Stomach smooth muscle (tissue), 2 donors: Measurements from ENCODE around the gene DYRK1A.

Experiments used
- H3K27ac ChIP-seq: one replicate; pipeline ENCODE4 v1.7.0; 2013; ENCODE audit warnings: mild to moderate bottlenecking, low read length, inconsistent platforms
- H3K27me3 ChIP-seq, 2 donors: one replicate each; pipeline ENCODE4 v1.7.0; 2013; ENCODE audit warnings: low read length in 2 of 2; ENCODE audit not compliant: insufficient read depth in 2 of 2, control insufficient read depth in 1 of 2
- H3K36me3 ChIP-seq, 2 donors: one replicate each; pipeline ENCODE4 v1.7.0; 2013; ENCODE audit warnings: low read length in 2 of 2; ENCODE audit not compliant: control insufficient read depth in 2 of 2, insufficient read depth in 2 of 2
- H3K4me1 ChIP-seq: one replicate; pipeline ENCODE4 v1.7.0; 2013; ENCODE audit warnings: low read length; ENCODE audit not compliant: control insufficient read depth, insufficient read depth
- H3K4me3 ChIP-seq, 2 donors: one replicate each; pipeline ENCODE4 v1.7.0; 2013; ENCODE audit warnings: low read length in 2 of 2
- H3K9ac ChIP-seq, 2 donors: one replicate each; pipeline ENCODE4 v1.7.0; 2013; ENCODE audit warnings: low read length in 2 of 2, mild to moderate bottlenecking in 1 of 2
- H3K9me3 ChIP-seq, 2 donors: one replicate each; pipeline ENCODE4 v1.7.0; 2013; ENCODE audit warnings: low read length in 2 of 2; ENCODE audit not compliant: control insufficient read depth in 2 of 2
- donor health status: healthy.
- donor health status: Pancreatic carcinoma.

The DYRK1A gene

DNA sequence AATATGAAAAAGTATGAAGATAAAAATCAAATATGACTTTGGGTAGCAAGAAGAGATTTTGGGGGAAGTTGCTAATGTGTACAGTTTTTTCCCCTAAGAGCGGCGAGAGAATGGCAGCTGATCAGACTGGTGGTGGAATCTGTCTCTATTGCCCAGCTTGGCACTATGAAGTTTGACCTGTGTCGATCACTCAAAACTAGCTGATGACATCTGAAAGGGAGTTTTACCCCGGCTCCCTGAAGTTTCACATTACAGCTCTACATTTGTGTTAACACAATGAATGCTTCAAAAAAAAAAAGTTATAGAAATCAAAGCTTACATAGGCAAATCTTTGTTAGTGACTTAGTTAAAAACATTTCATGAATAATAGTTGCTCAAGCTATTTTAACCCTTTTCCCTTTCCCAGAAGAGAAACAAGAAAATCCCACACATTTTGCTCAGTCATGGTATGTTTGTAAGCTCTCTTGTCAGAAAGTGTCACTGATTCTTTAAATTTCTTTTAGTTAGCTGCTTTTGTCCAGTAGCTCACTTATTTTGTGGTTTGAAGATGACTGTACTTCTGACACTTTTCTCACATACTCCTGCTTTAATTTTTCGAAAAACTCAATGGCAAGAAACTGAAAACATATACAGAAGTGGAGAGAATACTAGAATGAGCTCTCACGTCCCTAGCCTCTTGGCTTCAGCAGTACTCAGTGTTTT, 41.3 kb downstream of the DYRK1A start:
- H3K27me3 ChIP-seq, result no peaks in the 10 kb centered on the region
- H3K27ac ChIP-seq, result no peak overlapping the region

GRCh38 chr21:37408464-37409193, 42.1 kb downstream of the DYRK1A start:
- no peak overlapping the region for H3K27ac ChIP-seq
- no peak overlapping the region for H3K4me3 ChIP-seq
- no peaks in the 10 kb centered on the region for H3K27me3 ChIP-seq
- no peaks in the 10 kb centered on the region for H3K9me3 ChIP-seq
- peaks cover 7% of the 10 kb centered on the region for H3K4me1 ChIP-seq
- no peak overlapping the region for H3K9ac ChIP-seq
- no peaks in the 10 kb centered on the region for H3K36me3 ChIP-seq

More for the DNA sequence above, 41.3 kb downstream of the DYRK1A start:
- Histone ChIP-seq H3K9ac (no peak overlapping the region), H3K4me3 (no peak overlapping the region), H3K9me3 (no peaks in the 10 kb centered on the region), H3K36me3 (no peaks in the 10 kb centered on the region), H3K4me1 (peaks cover 7% of the 10 kb centered on the region)

DNA sequence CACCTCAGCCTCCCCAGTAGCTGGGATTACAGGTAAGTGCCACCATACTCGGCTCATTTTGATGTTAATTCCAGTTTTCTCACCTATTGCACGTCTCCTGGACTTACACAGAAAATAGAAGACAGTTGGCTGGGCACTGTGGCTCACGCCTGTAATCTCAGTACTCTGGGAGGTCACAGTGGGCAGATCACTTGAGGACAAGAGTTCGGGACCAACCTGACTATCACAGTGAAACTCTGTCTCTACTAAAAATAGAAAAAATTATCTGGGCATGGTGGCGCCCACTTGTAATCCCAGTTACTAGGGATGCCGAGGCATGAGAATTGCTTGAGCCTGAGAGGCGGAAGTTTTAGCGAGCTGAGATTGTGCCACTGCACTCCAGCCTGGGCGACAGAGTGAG, 44.1 kb downstream of the DYRK1A start:
- Histone ChIP-seq H3K4me3 (no peak overlapping the region), H3K27me3 (no peaks in the 10 kb centered on the region), H3K36me3 (no peaks in the 10 kb centered on the region), H3K4me1 (peaks cover 5% of the 10 kb centered on the region), H3K9me3 (no peaks in the 10 kb centered on the region), H3K9ac (no peak overlapping the region), H3K27ac (no peak overlapping the region)

DNA sequence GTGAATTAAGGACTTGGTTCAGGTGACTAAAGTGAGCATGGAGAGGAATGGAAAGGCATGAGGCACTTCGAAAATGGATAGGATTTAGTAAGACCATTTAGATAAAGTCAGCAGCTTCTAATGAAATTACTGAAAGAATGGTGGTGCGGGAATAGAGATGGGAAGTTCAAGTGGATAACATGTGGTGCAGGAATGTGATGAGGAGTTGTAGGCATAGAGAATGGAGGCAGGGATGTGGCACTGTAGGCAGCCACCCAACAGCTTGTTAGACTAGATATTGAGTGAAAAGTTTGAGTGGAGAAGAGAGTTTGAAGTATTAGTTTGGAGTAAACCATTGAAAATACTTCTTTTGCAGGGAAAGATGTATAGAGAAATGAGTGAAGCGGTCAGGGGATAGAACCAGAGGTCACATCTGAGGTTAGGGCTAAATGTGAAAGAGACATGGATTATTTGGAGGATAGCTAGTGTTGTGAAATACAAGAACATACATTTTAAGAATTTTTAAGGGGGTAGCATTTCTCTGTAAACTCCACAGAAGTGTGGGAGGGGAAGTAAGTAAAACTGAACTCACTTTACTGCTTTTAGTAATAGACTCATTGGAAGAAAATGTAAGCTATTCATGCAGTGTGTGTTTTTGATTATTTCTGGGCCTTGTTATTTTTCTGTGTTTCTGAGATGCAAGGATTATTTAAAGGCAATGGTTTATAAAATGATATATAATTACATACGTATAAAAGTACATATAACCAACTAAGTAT, 46.2 kb downstream of the DYRK1A start:
- H3K27ac ChIP-seq, result no peak overlapping the region
- H3K9me3 ChIP-seq, result no peaks in the 10 kb centered on the region
- H3K4me3 ChIP-seq, result no peak overlapping the region
- no peaks in the 10 kb centered on the region for H3K36me3 ChIP-seq
- no peak overlapping the region for H3K9ac ChIP-seq
- H3K27me3 ChIP-seq, result no peaks in the 10 kb centered on the region
- H3K4me1 ChIP-seq, result peaks cover 5% of the 10 kb centered on the region

DNA sequence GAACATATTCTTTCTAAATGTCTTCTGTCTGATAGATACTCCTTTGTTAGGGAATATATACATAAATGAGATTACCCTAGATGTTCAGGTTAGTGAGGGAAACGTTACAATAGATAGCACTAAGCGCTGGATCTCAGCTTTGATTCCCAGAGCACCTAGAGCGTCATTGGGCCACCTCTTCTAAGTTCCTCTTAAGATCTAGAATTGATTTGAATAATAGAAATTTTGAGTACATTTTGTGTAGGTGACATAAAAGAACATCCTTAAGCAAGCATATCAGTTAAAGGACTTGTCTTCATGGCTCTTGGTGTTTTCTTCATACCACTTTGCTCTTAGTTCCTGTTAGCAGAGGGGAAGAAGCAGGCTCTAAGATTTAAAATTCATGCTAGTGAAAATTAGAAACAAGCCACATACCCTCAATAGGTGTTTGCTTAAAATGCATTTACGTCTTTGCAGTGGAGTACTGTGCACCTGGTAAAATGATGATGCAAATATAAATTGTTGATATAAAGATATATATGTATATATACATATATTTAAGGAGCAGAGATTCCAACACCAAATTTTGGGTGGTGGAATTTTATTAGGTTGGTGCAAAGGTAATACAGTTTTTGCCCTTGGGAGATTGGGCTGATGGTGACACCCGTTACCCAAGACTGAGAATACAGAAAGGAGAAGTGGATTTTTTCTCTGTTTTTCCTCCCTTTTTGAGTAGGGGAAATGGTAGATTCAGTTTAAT, 47.1 kb downstream of the DYRK1A start:
- peaks cover 5% of the 10 kb centered on the region for H3K4me1 ChIP-seq
- no peaks in the 10 kb centered on the region for H3K27me3 ChIP-seq
- H3K4me3 ChIP-seq, result no peak overlapping the region
- no peaks in the 10 kb centered on the region for H3K9me3 ChIP-seq
- no peak overlapping the region for H3K9ac ChIP-seq
- no peak overlapping the region for H3K27ac ChIP-seq
- H3K36me3 ChIP-seq, result no peaks in the 10 kb centered on the region

DNA sequence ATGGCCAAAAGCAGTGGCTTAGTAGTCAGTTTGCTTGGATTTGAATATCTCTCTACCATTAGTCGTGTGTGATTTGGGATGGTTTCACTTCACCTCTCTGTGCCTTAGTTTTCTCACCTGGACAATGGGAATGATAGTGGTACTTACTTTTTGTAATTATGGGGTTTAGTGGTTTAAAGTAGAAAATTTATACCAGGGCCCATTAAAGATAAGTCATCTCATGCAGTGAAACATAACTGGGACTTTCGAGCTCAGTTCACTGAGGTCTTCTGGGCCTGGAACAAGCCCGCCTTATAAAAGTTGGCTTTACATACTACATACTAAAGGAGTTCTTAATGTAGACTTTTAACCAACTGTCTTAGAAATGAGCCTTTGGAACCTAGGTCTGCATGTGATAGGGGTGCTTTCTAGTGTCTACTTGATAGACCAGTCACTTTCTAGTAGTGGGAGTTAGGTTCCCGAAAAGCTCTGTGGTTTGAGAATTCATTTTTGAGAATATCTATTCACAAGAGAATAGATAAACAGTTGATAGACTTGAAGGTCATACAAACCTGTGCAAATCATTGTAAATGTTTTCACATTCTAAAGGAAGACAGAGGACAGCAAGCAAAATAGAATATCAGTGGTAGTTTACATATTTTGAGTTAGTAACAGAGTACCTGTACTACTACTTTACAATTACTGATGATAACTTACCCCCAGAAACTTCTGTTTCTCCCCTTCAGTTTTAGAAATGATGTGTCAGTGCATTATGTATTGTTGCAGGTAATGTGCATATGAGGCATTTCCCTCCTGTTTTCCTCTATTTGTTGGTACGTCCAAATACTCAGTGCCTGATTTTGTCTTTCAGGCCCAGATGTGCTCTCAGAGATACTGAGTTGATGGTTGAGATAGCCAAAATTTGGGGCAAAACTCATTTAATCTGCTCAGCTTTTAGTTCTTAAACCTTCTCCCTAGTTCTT, 48.0 kb downstream of the DYRK1A start:
- no peaks in the 10 kb centered on the region for H3K9me3 ChIP-seq
- peaks cover 5% of the 10 kb centered on the region for H3K4me1 ChIP-seq
- no peaks in the 10 kb centered on the region for H3K27me3 ChIP-seq
- H3K27ac ChIP-seq, result no peak overlapping the region
- H3K9ac ChIP-seq, result no peak overlapping the region
- H3K36me3 ChIP-seq, result no peaks in the 10 kb centered on the region
- no peak overlapping the region for H3K4me3 ChIP-seq

DNA sequence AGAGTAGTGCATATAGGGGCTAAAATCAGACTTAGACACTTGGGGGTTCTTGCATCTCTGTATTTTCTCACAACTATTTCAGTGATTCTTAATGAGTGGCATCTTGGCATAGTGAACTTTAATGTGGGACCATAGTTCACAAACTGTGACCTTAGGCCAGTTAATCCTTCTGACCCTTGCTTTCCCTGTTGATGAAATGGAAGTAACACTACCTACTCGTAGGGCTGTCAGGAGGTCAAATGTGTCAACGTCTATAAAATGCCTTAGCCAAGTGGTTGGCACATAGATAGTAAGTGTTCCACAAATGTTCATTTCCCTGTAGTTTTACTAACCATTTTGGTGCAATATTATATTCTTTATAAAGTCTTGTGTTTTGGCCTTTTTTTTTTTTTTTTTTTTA, 49.4 kb downstream of the DYRK1A start:
- Histone ChIP-seq H3K4me3 (no peak overlapping the region), H3K27ac (no peak overlapping the region), H3K9me3 (no peaks in the 10 kb centered on the region), H3K9ac (no peak overlapping the region), H3K4me1 (peaks cover 5% of the 10 kb centered on the region), H3K36me3 (no peaks in the 10 kb centered on the region), H3K27me3 (no peaks in the 10 kb centered on the region)

GRCh38 chr21:37416914-37417313, 50.3 kb downstream of the DYRK1A start:
- no peaks in the 10 kb centered on the region for H3K36me3 ChIP-seq
- no peaks in the 10 kb centered on the region for H3K27me3 ChIP-seq
- H3K4me1 ChIP-seq, result peaks cover 5% of the 10 kb centered on the region
- no peak overlapping the region for H3K9ac ChIP-seq
- no peaks in the 10 kb centered on the region for H3K9me3 ChIP-seq
- H3K4me3 ChIP-seq, result no peak overlapping the region
- no peak overlapping the region for H3K27ac ChIP-seq

DNA sequence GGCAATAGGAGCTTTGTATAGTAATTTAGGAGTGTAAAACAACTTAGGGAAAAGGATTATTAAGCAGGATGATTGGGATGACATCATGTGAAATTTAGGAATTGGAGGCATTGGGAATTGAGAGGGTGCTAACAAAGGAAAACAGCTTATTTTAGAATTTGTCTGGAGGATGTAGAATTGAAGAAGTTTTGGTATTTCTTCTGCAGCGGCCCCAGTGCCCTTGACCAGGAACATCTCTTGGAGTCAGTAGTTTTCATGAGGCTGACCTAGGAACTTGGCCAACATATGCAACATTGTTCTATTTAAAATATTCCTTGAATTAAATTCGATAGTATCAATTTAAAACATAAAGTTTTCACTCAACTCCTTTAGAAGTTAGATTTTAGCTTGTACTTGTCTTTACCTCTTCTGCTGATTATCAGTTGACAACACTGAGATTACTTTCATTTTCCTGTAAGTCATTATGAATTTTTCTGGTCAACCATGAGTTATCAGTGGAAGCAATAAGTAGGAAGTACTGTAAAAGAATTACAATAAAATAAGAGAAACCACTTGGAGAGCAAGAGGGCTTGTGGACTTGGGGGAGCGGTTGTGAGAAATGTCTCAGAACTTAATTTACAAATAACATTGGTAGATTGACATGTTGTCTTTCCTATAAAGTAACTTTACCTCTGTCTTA, 52.8 kb downstream of the DYRK1A start:
- Histone ChIP-seq H3K4me1 (no peaks in the 10 kb centered on the region), H3K36me3 (no peaks in the 10 kb centered on the region), H3K27me3 (no peaks in the 10 kb centered on the region), H3K27ac (no peak overlapping the region), H3K4me3 (no peak overlapping the region), H3K9me3 (no peaks in the 10 kb centered on the region), H3K9ac (no peak overlapping the region)
